ENCODE results near the gene CXCL16.

CXCL16 gene

DNA sequence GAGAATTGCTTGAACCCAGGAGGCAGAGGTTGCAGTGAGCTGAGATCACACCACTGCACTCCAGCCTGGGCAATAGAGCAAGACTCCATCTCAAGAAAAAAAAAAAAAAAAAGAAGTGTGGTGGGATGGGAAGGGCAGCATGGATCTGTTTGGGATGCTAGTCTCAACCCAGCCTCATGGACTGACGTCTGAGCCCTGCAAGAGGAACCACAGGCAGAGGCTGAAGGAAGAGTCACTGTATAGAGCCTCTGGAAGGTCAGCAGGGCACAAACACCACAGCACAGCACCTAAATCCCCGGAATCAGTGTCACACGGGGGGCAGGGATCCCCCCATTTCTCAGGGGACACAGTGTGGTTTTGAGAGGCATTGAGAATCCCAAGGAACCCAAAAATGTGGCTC lies 10.9 kb upstream of the CXCL16 start:
- H3K9ac ChIP-seq (ENCODE audit: low read length): no peak overlapping the region
- H2BK15ac ChIP-seq (ENCODE audit: low read depth, poor library complexity, severe bottlenecking): no peak overlapping the region
- H2AFZ ChIP-seq (ENCODE audit: low read depth, low read length): no peak overlapping the region
- no peak overlapping the region for H3K4me2 ChIP-seq (ENCODE audit: low read length, poor library complexity, severe bottlenecking)
- peaks cover under 1% of the 10 kb centered on the region for H3K4me1 ChIP-seq (ENCODE audit: control insufficient read depth, insufficient read depth, low read depth, low read length)
- no peaks in the 10 kb centered on the region for H3K9me3 ChIP-seq (ENCODE audit: control insufficient read depth, low read length)
- no peak overlapping the region for H3K4ac ChIP-seq (ENCODE audit: low read depth in 1 of 2, low read length in 2 of 2)
- 55% methylated on average over 3 of the region's 3 CpGs for WGBS
- no peak overlapping the region for H3K14ac ChIP-seq (ENCODE audit: low read length in 2 of 2)
- no peak overlapping the region for H3K23ac ChIP-seq (ENCODE audit: low read length in 2 of 2)
- no peak overlapping the region for H3K27ac ChIP-seq (ENCODE audit: low read length, poor library complexity, severe bottlenecking)
- H2BK5ac ChIP-seq (ENCODE audit: low read depth, low read length, poor library complexity, severe bottlenecking): no peak overlapping the region
- H2BK12ac ChIP-seq (ENCODE audit: low read length in 2 of 2): no peak overlapping the region
- H3K27me3 ChIP-seq (ENCODE audit: control insufficient read depth in 1 of 2, insufficient read depth in 1 of 2, low read length in 2 of 2): peaks cover 39 to 73% of the 10 kb centered on the region in 2 experiments
- no peak overlapping the region for H2BK120ac ChIP-seq (ENCODE audit: low read depth, low read length)
- H4K91ac ChIP-seq (ENCODE audit: low read length): no peak overlapping the region
- no peak overlapping the region for H3K18ac ChIP-seq (ENCODE audit: low read depth in 1 of 2, low read length in 2 of 2)
- no peak for DNase-seq
- no peaks in the 10 kb centered on the region for H3K36me3 ChIP-seq (ENCODE audit: control insufficient read depth in 1 of 2, insufficient read depth in 2 of 2, low read depth in 1 of 2, low read length in 2 of 2)
- no peak overlapping the region for H2AK5ac ChIP-seq (ENCODE audit: low read length, severe bottlenecking)
- H4K8ac ChIP-seq (ENCODE audit: low read length): no peak overlapping the region
- no peaks in the 10 kb centered on the region for H3K79me1 ChIP-seq (replicated peaks; ENCODE audit: low read length, poor library complexity, severe bottlenecking)
- no peak overlapping the region for H3K4me3 ChIP-seq (ENCODE audit: insufficient read depth in 1 of 2, low read depth in 1 of 2, low read length in 2 of 2)

DNA sequence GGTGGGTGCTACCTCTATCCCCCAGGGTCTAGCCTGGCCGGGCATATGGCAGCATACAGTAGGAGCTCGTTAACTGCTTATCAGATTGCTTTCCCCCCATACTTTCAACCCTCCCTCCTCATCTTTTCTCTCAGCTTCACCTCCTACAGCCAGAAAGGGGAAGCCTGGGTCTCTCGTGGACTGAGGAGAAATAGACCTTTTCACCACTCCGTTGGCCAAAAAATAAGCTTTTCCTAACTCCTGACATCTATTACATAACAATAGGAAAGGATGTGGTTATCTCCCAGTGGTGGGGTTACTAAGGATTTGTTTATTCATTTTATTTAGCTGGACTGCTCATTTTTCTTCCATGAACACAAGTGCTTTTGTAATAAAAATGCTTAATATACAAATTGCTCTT lies 9.0 kb upstream of the CXCL16 start:
- Histone ChIP-seq H3K4me1 (ENCODE audit: control insufficient read depth, insufficient read depth, low read depth, low read length) (peaks cover 7% of the 10 kb centered on the region), H2BK5ac (ENCODE audit: low read depth, low read length, poor library complexity, severe bottlenecking) (no peak overlapping the region), H3K4me3 (ENCODE audit: insufficient read depth in 1 of 2, low read depth in 1 of 2, low read length in 2 of 2) (no peak overlapping the region), H3K9ac (ENCODE audit: low read length) (no peak overlapping the region), H3K27ac (ENCODE audit: low read length, poor library complexity, severe bottlenecking) (no peak overlapping the region), H3K79me1 (replicated peaks; ENCODE audit: low read length, poor library complexity, severe bottlenecking) (no peaks in the 10 kb centered on the region), H3K36me3 (ENCODE audit: control insufficient read depth in 1 of 2, insufficient read depth in 2 of 2, low read depth in 1 of 2, low read length in 2 of 2) (no peaks in the 10 kb centered on the region), H3K4me2 (ENCODE audit: low read length, poor library complexity, severe bottlenecking) (no peak overlapping the region), H2AFZ (ENCODE audit: low read depth, low read length) (no peak overlapping the region), H2BK12ac (ENCODE audit: low read length in 2 of 2) (no peak overlapping the region), H4K91ac (ENCODE audit: low read length) (no peak overlapping the region), H3K18ac (ENCODE audit: low read depth in 1 of 2, low read length in 2 of 2) (no peak overlapping the region), H3K4ac (ENCODE audit: low read depth in 1 of 2, low read length in 2 of 2) (no peak overlapping the region), H4K8ac (ENCODE audit: low read length) (no peak overlapping the region), H2BK120ac (ENCODE audit: low read depth, low read length) (no peak overlapping the region), H3K9me3 (ENCODE audit: control insufficient read depth, low read length) (no peaks in the 10 kb centered on the region), H2AK5ac (ENCODE audit: low read length, severe bottlenecking) (no peak overlapping the region), H2BK15ac (ENCODE audit: low read depth, poor library complexity, severe bottlenecking) (no peak overlapping the region), H3K23ac (ENCODE audit: low read length in 2 of 2) (no peak overlapping the region), H3K14ac (ENCODE audit: low read length in 2 of 2) (no peak overlapping the region), H3K27me3 (ENCODE audit: control insufficient read depth in 1 of 2, insufficient read depth in 1 of 2, low read length in 2 of 2) (peaks cover 48 to 75% of the 10 kb centered on the region in 2 experiments)
- WGBS: 88% methylated on average over 3 of the region's 4 CpGs
- no peak for DNase-seq

DNA sequence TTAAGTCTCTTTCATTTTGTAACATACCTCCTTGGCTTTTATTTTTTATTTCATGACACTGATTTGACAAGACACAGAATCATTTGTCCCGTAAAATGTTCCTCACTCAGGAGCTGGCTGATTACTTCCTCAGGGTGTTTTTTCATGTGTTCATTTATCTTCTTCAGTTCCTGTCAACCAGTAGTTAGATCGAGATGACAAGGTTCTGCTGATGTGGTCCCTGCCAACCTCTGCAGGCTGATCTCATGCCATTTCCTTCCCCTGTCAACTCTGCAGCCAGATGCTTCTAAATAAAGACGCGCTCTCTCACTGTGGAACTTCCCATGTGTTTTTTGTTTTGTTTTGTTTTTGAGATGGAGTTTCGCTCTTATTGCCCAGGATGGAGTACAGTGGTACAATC lies 8.1 kb upstream of the CXCL16 start:
- H3K14ac ChIP-seq (ENCODE audit: low read length in 2 of 2): no peak overlapping the region
- no peak overlapping the region for H2BK120ac ChIP-seq (ENCODE audit: low read depth, low read length)
- no peak overlapping the region for H2BK5ac ChIP-seq (ENCODE audit: low read depth, low read length, poor library complexity, severe bottlenecking)
- H2BK12ac ChIP-seq (ENCODE audit: low read length in 2 of 2): no peak overlapping the region
- H4K8ac ChIP-seq (ENCODE audit: low read length): no peak overlapping the region
- DNase-seq: no peak
- H3K9me3 ChIP-seq (ENCODE audit: control insufficient read depth, low read length): no peaks in the 10 kb centered on the region
- no peak overlapping the region for H2BK15ac ChIP-seq (ENCODE audit: low read depth, poor library complexity, severe bottlenecking)
- no peaks in the 10 kb centered on the region for H3K36me3 ChIP-seq (ENCODE audit: control insufficient read depth in 1 of 2, insufficient read depth in 2 of 2, low read depth in 1 of 2, low read length in 2 of 2)
- peaks cover 7% of the 10 kb centered on the region for H3K4me1 ChIP-seq (ENCODE audit: control insufficient read depth, insufficient read depth, low read depth, low read length)
- H3K4me2 ChIP-seq (ENCODE audit: low read length, poor library complexity, severe bottlenecking): no peak overlapping the region
- no peak overlapping the region for H3K23ac ChIP-seq (ENCODE audit: low read length in 2 of 2)
- H3K27me3 ChIP-seq (ENCODE audit: control insufficient read depth in 1 of 2, insufficient read depth in 1 of 2, low read length in 2 of 2): peaks cover 51 to 76% of the 10 kb centered on the region in 2 experiments
- no peaks in the 10 kb centered on the region for H3K79me1 ChIP-seq (replicated peaks; ENCODE audit: low read length, poor library complexity, severe bottlenecking)
- no peak overlapping the region for H3K4ac ChIP-seq (ENCODE audit: low read depth in 1 of 2, low read length in 2 of 2)
- no peak overlapping the region for H2AFZ ChIP-seq (ENCODE audit: low read depth, low read length)
- WGBS: 78% methylated on average over 5 of the region's 5 CpGs
- no peak overlapping the region for H4K91ac ChIP-seq (ENCODE audit: low read length)
- no peak overlapping the region for H3K18ac ChIP-seq (ENCODE audit: low read depth in 1 of 2, low read length in 2 of 2)
- no peak overlapping the region for H3K27ac ChIP-seq (ENCODE audit: low read length, poor library complexity, severe bottlenecking)
- no peak overlapping the region for H3K4me3 ChIP-seq (ENCODE audit: insufficient read depth in 1 of 2, low read depth in 1 of 2, low read length in 2 of 2)
- no peak overlapping the region for H2AK5ac ChIP-seq (ENCODE audit: low read length, severe bottlenecking)
- no peak overlapping the region for H3K9ac ChIP-seq (ENCODE audit: low read length)

DNA sequence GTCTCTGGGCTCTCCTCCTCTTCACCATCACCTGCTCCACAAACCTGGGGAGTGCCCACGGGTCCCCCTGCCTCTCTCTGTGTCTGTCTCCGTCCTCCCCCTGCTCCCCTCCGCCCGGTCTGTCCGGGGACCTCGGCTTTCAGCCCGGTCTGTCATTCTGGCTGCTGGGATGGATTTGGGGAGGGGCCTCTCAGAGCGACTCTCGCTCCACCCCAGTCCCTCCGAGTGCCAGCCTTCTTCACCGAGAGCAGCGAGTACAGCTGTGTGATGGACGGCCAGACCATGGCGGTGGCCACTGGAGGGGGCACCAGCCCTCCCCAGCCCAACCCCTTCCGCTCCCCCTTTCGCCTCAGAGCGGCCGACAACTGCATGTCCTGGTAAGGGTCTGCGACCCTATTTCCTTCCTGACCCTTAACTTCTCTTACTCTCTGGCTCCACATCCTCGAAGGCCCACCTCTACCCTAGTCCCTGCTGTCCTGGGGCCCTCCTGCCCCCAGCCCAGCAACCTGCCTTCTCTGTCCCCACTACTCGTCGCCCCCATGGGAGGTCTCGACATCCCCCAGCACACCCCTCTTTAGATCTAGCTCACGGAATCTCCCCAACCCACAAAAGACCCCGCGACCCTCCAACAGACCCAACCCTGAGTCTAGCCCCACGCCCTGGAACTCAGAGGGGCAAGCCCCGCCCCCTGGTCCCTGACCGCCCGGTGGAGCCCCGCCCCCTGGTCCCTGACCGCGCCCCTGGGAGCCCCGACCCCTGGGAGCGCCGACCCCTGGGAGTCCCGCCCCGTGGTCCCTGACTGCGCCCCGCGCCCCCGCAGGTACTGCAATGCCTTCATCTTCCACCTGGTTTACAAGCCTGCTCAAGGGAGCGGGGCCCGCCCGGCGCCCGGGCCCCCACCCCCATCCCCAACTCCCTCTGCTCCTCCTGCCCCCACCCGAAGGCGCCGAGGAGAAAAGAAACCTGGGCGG lies 5.6 kb upstream of the CXCL16 start:
- WGBS: 10% methylated on average over 45 of the region's 51 CpGs
- H3K27me3 ChIP-seq (ENCODE audit: control insufficient read depth in 1 of 2, insufficient read depth in 1 of 2, low read length in 2 of 2): peaks cover 64 to 75% of the 10 kb centered on the region in 2 experiments
- H3K23ac ChIP-seq (ENCODE audit: low read length in 2 of 2): no peak overlapping the region
- H3K27ac ChIP-seq (ENCODE audit: low read length, poor library complexity, severe bottlenecking): no peak overlapping the region
- H2BK120ac ChIP-seq (ENCODE audit: low read depth, low read length): no peak overlapping the region
- no peak for DNase-seq
- H3K36me3 ChIP-seq (ENCODE audit: control insufficient read depth in 1 of 2, insufficient read depth in 2 of 2, low read depth in 1 of 2, low read length in 2 of 2): no peaks in the 10 kb centered on the region
- H2BK5ac ChIP-seq (ENCODE audit: low read depth, low read length, poor library complexity, severe bottlenecking): no peak overlapping the region
- H3K4me2 ChIP-seq (ENCODE audit: low read length, poor library complexity, severe bottlenecking): no peak overlapping the region
- H3K14ac ChIP-seq (ENCODE audit: low read length in 2 of 2): no peak overlapping the region
- no peak overlapping the region for H2AK5ac ChIP-seq (ENCODE audit: low read length, severe bottlenecking)
- peaks cover 7% of the 10 kb centered on the region for H3K4me1 ChIP-seq (ENCODE audit: control insufficient read depth, insufficient read depth, low read depth, low read length)
- no peaks in the 10 kb centered on the region for H3K9me3 ChIP-seq (ENCODE audit: control insufficient read depth, low read length)
- H2BK12ac ChIP-seq (ENCODE audit: low read length in 2 of 2): no peak overlapping the region
- no peak overlapping the region for H4K91ac ChIP-seq (ENCODE audit: low read length)
- no peak overlapping the region for H3K9ac ChIP-seq (ENCODE audit: low read length)
- H3K18ac ChIP-seq (ENCODE audit: low read depth in 1 of 2, low read length in 2 of 2): no peak overlapping the region
- H4K8ac ChIP-seq (ENCODE audit: low read length): no peak overlapping the region
- no peak overlapping the region for H3K4ac ChIP-seq (ENCODE audit: low read depth in 1 of 2, low read length in 2 of 2)
- H2AFZ ChIP-seq (ENCODE audit: low read depth, low read length): no peak overlapping the region
- H3K4me3 ChIP-seq (ENCODE audit: insufficient read depth in 1 of 2, low read depth in 1 of 2, low read length in 2 of 2): no peak overlapping the region
- H3K79me1 ChIP-seq (replicated peaks; ENCODE audit: low read length, poor library complexity, severe bottlenecking): no peaks in the 10 kb centered on the region
- no peak overlapping the region for H2BK15ac ChIP-seq (ENCODE audit: low read depth, poor library complexity, severe bottlenecking)

Measured in mesenchymal stem cell (in vitro differentiated cells and primary cell).